ENCODE results near the gene ZAP70.

Gene ZAP70

GRCh38 chr2:97707362-97708047 lies 5.9 kb upstream of the ZAP70 start:
- Histone ChIP-seq H3K9me3 (ENCODE audit: insufficient read depth, low read length) (no peaks in the 10 kb centered on the region), H3K27ac (ENCODE audit: low read depth, low read length) (no peak overlapping the region), H3K36me3 (ENCODE audit: low read length) (no peaks in the 10 kb centered on the region)

GRCh38 chr2:97708048-97708380 lies 5.4 kb upstream of the ZAP70 start:
- no peak overlapping the region for H2AFZ ChIP-seq (ENCODE audit: low read depth, low read length, severe bottlenecking)
- H4K20me1 ChIP-seq (ENCODE audit: low read depth, low read length), result no peaks in the 10 kb centered on the region
- no peaks in the 10 kb centered on the region for H3K36me3 ChIP-seq (ENCODE audit: low read length)
- H3K9me2 ChIP-seq (replicated peaks; ENCODE audit: insufficient read depth, low read length), result no peaks in the 10 kb centered on the region
- H3K27me3 ChIP-seq (ENCODE audit: low read length), result no peaks in the 10 kb centered on the region
- no peaks in the 10 kb centered on the region for H3F3A ChIP-seq (ENCODE audit: insufficient read depth)
- no peak overlapping the region for H3K4me2 ChIP-seq (ENCODE audit: low read depth, low read length, poor library complexity, severe bottlenecking)
- H3K9me3 ChIP-seq (ENCODE audit: insufficient read depth, low read length), result no peaks in the 10 kb centered on the region
- no peak for TF ChIP-seq EZH2phosphoT487 (conservative IDR thresholded peaks at IDR 0.05; ENCODE audit: low read length)
- TF ChIP-seq, protein P1, sequence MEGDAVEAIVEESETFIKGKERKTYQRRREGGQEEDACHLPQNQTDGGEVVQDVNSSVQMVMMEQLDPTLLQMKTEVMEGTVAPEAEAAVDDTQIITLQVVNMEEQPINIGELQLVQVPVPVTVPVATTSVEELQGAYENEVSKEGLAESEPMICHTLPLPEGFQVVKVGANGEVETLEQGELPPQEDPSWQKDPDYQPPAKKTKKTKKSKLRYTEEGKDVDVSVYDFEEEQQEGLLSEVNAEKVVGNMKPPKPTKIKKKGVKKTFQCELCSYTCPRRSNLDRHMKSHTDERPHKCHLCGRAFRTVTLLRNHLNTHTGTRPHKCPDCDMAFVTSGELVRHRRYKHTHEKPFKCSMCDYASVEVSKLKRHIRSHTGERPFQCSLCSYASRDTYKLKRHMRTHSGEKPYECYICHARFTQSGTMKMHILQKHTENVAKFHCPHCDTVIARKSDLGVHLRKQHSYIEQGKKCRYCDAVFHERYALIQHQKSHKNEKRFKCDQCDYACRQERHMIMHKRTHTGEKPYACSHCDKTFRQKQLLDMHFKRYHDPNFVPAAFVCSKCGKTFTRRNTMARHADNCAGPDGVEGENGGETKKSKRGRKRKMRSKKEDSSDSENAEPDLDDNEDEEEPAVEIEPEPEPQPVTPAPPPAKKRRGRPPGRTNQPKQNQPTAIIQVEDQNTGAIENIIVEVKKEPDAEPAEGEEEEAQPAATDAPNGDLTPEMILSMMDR (IDR thresholded peaks at IDR 0.05; ENCODE audit: insufficient read depth, low read length, poor library complexity, severe bottlenecking), result no peak
- no peak overlapping the region for H3K9ac ChIP-seq (ENCODE audit: low read length)
- H3K79me2 ChIP-seq (ENCODE audit: insufficient read depth, low read length), result no peaks in the 10 kb centered on the region
- H3K27ac ChIP-seq (ENCODE audit: low read depth, low read length), result no peak overlapping the region
- no peak overlapping the region for H3K4me3 ChIP-seq (ENCODE audit: insufficient read depth, low read length, poor library complexity, severe bottlenecking)

More at GRCh38 chr2:97707362-97708047, 5.9 kb upstream of the ZAP70 start:
- no peaks in the 10 kb centered on the region for H4K20me1 ChIP-seq (ENCODE audit: low read depth, low read length)
- no peak overlapping the region for H2AFZ ChIP-seq (ENCODE audit: low read depth, low read length, severe bottlenecking)
- H3F3A ChIP-seq (ENCODE audit: insufficient read depth), result no peaks in the 10 kb centered on the region
- H3K4me2 ChIP-seq (ENCODE audit: low read depth, low read length, poor library complexity, severe bottlenecking), result no peak overlapping the region
- H3K9ac ChIP-seq (ENCODE audit: low read length), result no peak overlapping the region
- H3K27me3 ChIP-seq (ENCODE audit: low read length), result no peaks in the 10 kb centered on the region
- H3K9me2 ChIP-seq (replicated peaks; ENCODE audit: insufficient read depth, low read length), result no peaks in the 10 kb centered on the region
- H3K4me3 ChIP-seq (ENCODE audit: insufficient read depth, low read length, poor library complexity, severe bottlenecking), result no peak overlapping the region
- H3K79me2 ChIP-seq (ENCODE audit: insufficient read depth, low read length), result no peaks in the 10 kb centered on the region
- no peak for TF ChIP-seq EZH2phosphoT487 (conservative IDR thresholded peaks at IDR 0.05; ENCODE audit: low read length)
- TF ChIP-seq, protein P1 (IDR thresholded peaks at IDR 0.05; ENCODE audit: insufficient read depth, low read length, poor library complexity, severe bottlenecking), result no peak

GRCh38 chr2:97708608-97709007 lies 4.8 kb upstream of the ZAP70 start:
- no peaks in the 10 kb centered on the region for H3K9me2 ChIP-seq (replicated peaks; ENCODE audit: insufficient read depth, low read length)
- H3K4me2 ChIP-seq (ENCODE audit: low read depth, low read length, poor library complexity, severe bottlenecking), result no peak overlapping the region
- no peak overlapping the region for H3K4me3 ChIP-seq (ENCODE audit: insufficient read depth, low read length, poor library complexity, severe bottlenecking)
- TF ChIP-seq EZH2phosphoT487 (conservative IDR thresholded peaks at IDR 0.05; ENCODE audit: low read length), result no peak
- TF ChIP-seq, protein P1 (IDR thresholded peaks at IDR 0.05; ENCODE audit: insufficient read depth, low read length, poor library complexity, severe bottlenecking), result no peak
- no peak overlapping the region for H2AFZ ChIP-seq (ENCODE audit: low read depth, low read length, severe bottlenecking)
- no peak overlapping the region for H3K27ac ChIP-seq (ENCODE audit: low read depth, low read length)
- H3F3A ChIP-seq (ENCODE audit: insufficient read depth), result no peaks in the 10 kb centered on the region
- H3K9ac ChIP-seq (ENCODE audit: low read length), result no peak overlapping the region
- no peaks in the 10 kb centered on the region for H3K9me3 ChIP-seq (ENCODE audit: insufficient read depth, low read length)
- no peaks in the 10 kb centered on the region for H4K20me1 ChIP-seq (ENCODE audit: low read depth, low read length)
- no peaks in the 10 kb centered on the region for H3K27me3 ChIP-seq (ENCODE audit: low read length)
- H3K36me3 ChIP-seq (ENCODE audit: low read length), result no peaks in the 10 kb centered on the region
- H3K79me2 ChIP-seq (ENCODE audit: insufficient read depth, low read length), result no peaks in the 10 kb centered on the region

All from SU-DHL-6 (cell line).